GM12878 (cell line): ENCODE results near the gene WDFY1. TPM values are rescaled to one million over a fixed set of nuclear protein-coding genes. Genes with fewer than 3 reads are reported as not detected.

ENCODE experiments used
- ATAC-seq: fragments of 200-7000 bp; cut with Tn5 transposase; 3 replicates; pipeline ENCODE4 v1.9.1; 2020; ENCODE audit warnings: mild to moderate bottlenecking, moderate library complexity
- BruUV-seq: library from RNA; stranded (reverse); fragments of 400-500 nt; replicated peaks from 2 replicates; lab custom pipeline; 2021; lab: Mats Ljungman, UMichigan
- CTCF ChIA-PET: fragments of 300-600 bp; sonication (Branson Sonifier 250); formaldehyde crosslinking; extraction: SDS; loops from one replicate; lab custom pipeline; 2021; ENCODE audit warnings: inconsistent platforms; lab: Yijun Ruan, JAX
- POLR2A ChIA-PET: fragments of 350-600 bp; formaldehyde crosslinking; extraction: SDS; loops from one replicate; lab custom pipeline; 2021; ENCODE audit warnings: inconsistent platforms; lab: Charles Lee
- RAD21 ChIA-PET: fragments of 300-600 bp; sonication (Branson Sonifier 250); formaldehyde crosslinking; loops from one replicate; lab custom pipeline; 2023; ENCODE audit warnings: antibody characterized with exemption; ENCODE audit not compliant: unreplicated experiment; lab: Charles Lee
- SMC1A ChIA-PET: fragments of 300-600 bp; sonication (Branson Sonifier 250); formaldehyde crosslinking; loops from one replicate; lab custom pipeline; 2023; ENCODE audit not compliant: unreplicated experiment, uncharacterized antibody; lab: Charles Lee
- DNase-seq: peaks from one replicate; pipeline ENCODE4 v3.0.0-alpha.2; 2011; ENCODE audit warnings: low read depth, low spot score
- FAIRE-seq: peaks from 3 replicates; lab custom pipeline; 2011; peaks lifted over from hg19 to GRCh38; lab: Jason Lieb, UNC
- H2AFZ ChIP-seq: 2 replicates; pipeline ENCODE4 v1.6.0; 2011; ENCODE audit warnings: low read depth, low read length, control low read depth; ENCODE audit not compliant: control insufficient read depth
- H3K27ac ChIP-seq: 2 replicates; pipeline ENCODE4 v1.5.1; 2011; ENCODE audit warnings: control low read depth; ENCODE audit not compliant: control insufficient read depth, insufficient read depth
- H3K27me3 ChIP-seq, 2 experiments: replicated peaks in 1 of 2; 2 replicates each; pipeline versions ENCODE4 v1.6.0 to v1.6.1; 2011; ENCODE audit warnings: low read length in 1 of 2; ENCODE audit not compliant: control insufficient read depth in 2 of 2, insufficient read depth in 2 of 2
- H3K36me3 ChIP-seq, 2 experiments: 2 replicates each; pipeline ENCODE4 v1.5.1; 2011; ENCODE audit warnings: low read length in 1 of 2; ENCODE audit not compliant: control insufficient read depth in 2 of 2, insufficient read depth in 2 of 2
- H3K4me1 ChIP-seq: 2 replicates; pipeline ENCODE4 v1.6.1; 2011; ENCODE audit warnings: mild to moderate bottlenecking, low read length, moderate library complexity, mixed read lengths; ENCODE audit not compliant: control insufficient read depth, insufficient read depth
- H3K4me2 ChIP-seq: 2 replicates; pipeline ENCODE4 v1.6.0; 2011; ENCODE audit warnings: control low read depth; ENCODE audit not compliant: control insufficient read depth, insufficient read depth
- H3K4me3 ChIP-seq: fragments of 200-600 bp; sonication (generic); 2 replicates; pipeline ENCODE4 v1.5.1; 2016
- H3K79me2 ChIP-seq: 2 replicates; pipeline ENCODE4 v1.6.0; 2011; ENCODE audit warnings: low read length; ENCODE audit not compliant: control insufficient read depth, insufficient read depth
- H3K9ac ChIP-seq: 2 replicates; pipeline ENCODE4 v1.8.0; 2011; ENCODE audit warnings: low read length, control low read depth, mixed read lengths; ENCODE audit not compliant: control insufficient read depth, insufficient read depth
- H3K9me3 ChIP-seq: replicated peaks from 3 replicates; pipeline ENCODE4 v1.5.1; 2011; ENCODE audit warnings: mild to moderate bottlenecking, low read length; ENCODE audit not compliant: control insufficient read depth, insufficient read depth
- H4K20me1 ChIP-seq: 2 replicates; pipeline ENCODE4 v1.6.0; 2011; ENCODE audit not compliant: control insufficient read depth, insufficient read depth
- ASH2L ChIP-seq: fragments of 300-600, 200-600 bp; sonication (generic); IDR thresholded peaks from 2 replicates; pipeline ENCODE4 v1.6.1; 2017; ENCODE audit warnings: low read depth, mild to moderate bottlenecking, borderline replicate concordance
- ETV6 ChIP-seq, 2 experiments: fragments of 450-650 bp in 1 of 2; IDR thresholded peaks in 1 of 2; conservative IDR thresholded peaks in 1 of 2; 2 replicates each; pipeline ENCODE4 v1.6.1; 2014; ENCODE audit warnings: antibody characterized with exemption in 1 of 2, borderline replicate concordance in 1 of 2, low read depth in 1 of 2, mild to moderate bottlenecking in 1 of 2, moderate library complexity in 1 of 2
- NFIC ChIP-seq: IDR thresholded peaks from 2 replicates; pipeline ENCODE4 v1.6.1; 2012; ENCODE audit warnings: low read depth, mild to moderate bottlenecking, inconsistent platforms, low read length, moderate library complexity
- USF1 ChIP-seq: IDR thresholded peaks from 2 replicates; pipeline ENCODE4 v1.6.1; 2011; ENCODE audit warnings: borderline replicate concordance, low read depth, mild to moderate bottlenecking, moderate library complexity, mixed read lengths, low read length; ENCODE audit not compliant: insufficient read depth; ENCODE audit errors: extremely low read length
- ZNF622 ChIP-seq: fragments of 450-650 bp; IDR thresholded peaks from 2 replicates; pipeline ENCODE4 v1.6.1; 2017; ENCODE audit warnings: mild to moderate bottlenecking, inconsistent platforms
- WGBS: methylation state at CpG from one replicate; pipeline ENCODE4 v1.1.6; 2016; ENCODE audit warnings: low lambda C conversion rate; ENCODE audit not compliant: insufficient replicate concordance, insufficient coverage; ENCODE audit errors: missing lambda C conversion rate; 5-methylcytosine and 5-hydroxymethylcytosine counted together
- in situ Hi-C: fragments of 300-500 bp; cut with MboI; formaldehyde crosslinking; loops from 9 replicates; pipeline ENCODE4 v1.14.3; 2018; ENCODE audit warnings: mixed read lengths
- intact Hi-C: fragments of 100-400 bp; cut with micrococcal nuclease; formaldehyde crosslinking; loops from one replicate; pipeline ENCODE4 v1.14.2; 2022; ENCODE audit not compliant: unreplicated experiment
- polyA plus RNA-seq, 11 experiments: library from polyadenylated mRNA; depleted of rRNA in 4 of 11; unstranded in 6 of 11; stranded (reverse) in 5 of 11; fragments of >200 nt; fragmentation: Nextera tagmentation in 4 of 11; fragmentation: Illumina TruSeq in 1 of 11; extraction: Ambion mirVana in 4 of 11; extraction: Trizol in 1 of 11; gene quantifications; 1 replicate in 1 of 11; 2 replicates in 10 of 11; pipeline versions ENCODE4 v1.2.1 to v1.2.3, GENCODE V29; 2011 to 2016; ENCODE audit warnings: inconsistent platforms in 2 of 11, missing spikeins in 2 of 11, low read depth in 1 of 11
- total RNA-seq, 4 experiments: library from RNA; depleted of rRNA in 3 of 4; stranded (reverse); fragments of >200 nt in 3 of 4; fragmentation: Illumina TruSeq in 1 of 4; extraction: Trizol in 1 of 4; gene quantifications; 2 replicates each; pipeline versions ENCODE4 v1.2.1 to v1.2.3, GENCODE V29; 2013 to 2021

The WDFY1 gene
- total and polyA plus RNA-seq, 10 of the 15 experiments (the other 5 are each of a cell fraction or from before 2014, with no cell fraction given): 2.9 to 28.1 (median 13.1) TPM

- Histone ChIP-seq H3K9ac (no peak overlapping the region), H3K9me3 (no peaks in the 10 kb centered on the region), H3K4me3 (no peak overlapping the region), H3K36me3 (peaks cover 0 to 9% of the 10 kb centered on the region in 2 experiments; a peak in 3 of 4 replicates), H3K79me2 (peaks cover 4% of the 10 kb centered on the region), H4K20me1 (peaks cover 3% of the 10 kb centered on the region; the same call in 1 of the 2 replicates), H3K27ac (no peak overlapping the region), H3K27me3 (no peaks in the 10 kb centered on the region), H3K4me2 (no peak overlapping the region), H2AFZ (no peak overlapping the region), H3K4me1 (no peaks in the 10 kb centered on the region)
- no TSS peak for BruUV-seq
- in situ Hi-C loops: no loop called here
- ATAC-seq (no peak), DNase-seq (no peak), FAIRE-seq (no peak)
- SMC1A ChIA-PET: no interaction called here
- POLR2A ChIA-PET: no interaction called here
- intact Hi-C loops: no loop called here
- TF ChIP-seq USF1: no peak
- no peak for TF ChIP-seq ZNF622
- no peak for TF ChIP-seq ETV6 (conservative IDR thresholded peaks at IDR 0.05 in 1 of 2, IDR thresholded peaks at IDR 0.05 in 1 of 2; ENCODE audit: borderline replicate concordance in 1 of 2, low read depth in 1 of 2)
- no peak for TF ChIP-seq NFIC
- no peak for TF ChIP-seq ASH2L
- CTCF ChIA-PET: no interaction called here
- RAD21 ChIA-PET: no interaction called here
- WGBS: 76% methylated on average over 11 of the region's 11 CpGs
These were observed 26.4 kb downstream of the WDFY1 start for GRCh38 chr2:223918671-223919134.
